NCI-H446 treated with DMSO at 0.1 percent for 48 hours (cell line): ENCODE results near the gene TBX3.

ENCODE experiments used
- DNase-seq: peaks from one replicate; lab custom pipeline; 2025; lab: John Stamatoyannopoulos, UW

Gene TBX3

GRCh38 chr12:114625294-114625851 is 58.6 kb downstream of the TBX3 start:
- no peak for DNase-seq

GRCh38 chr12:114623737-114624136 is 60.2 kb downstream of the TBX3 start:
- no peak for DNase-seq
